EH (cell line): ENCODE measurements around the gene PAPPA.

Experiments
- DNase-seq: peaks from one replicate; pipeline ENCODE4 v3.0.0-alpha.2; 2015; ENCODE audit warnings: low read depth

The PAPPA gene

DNA sequence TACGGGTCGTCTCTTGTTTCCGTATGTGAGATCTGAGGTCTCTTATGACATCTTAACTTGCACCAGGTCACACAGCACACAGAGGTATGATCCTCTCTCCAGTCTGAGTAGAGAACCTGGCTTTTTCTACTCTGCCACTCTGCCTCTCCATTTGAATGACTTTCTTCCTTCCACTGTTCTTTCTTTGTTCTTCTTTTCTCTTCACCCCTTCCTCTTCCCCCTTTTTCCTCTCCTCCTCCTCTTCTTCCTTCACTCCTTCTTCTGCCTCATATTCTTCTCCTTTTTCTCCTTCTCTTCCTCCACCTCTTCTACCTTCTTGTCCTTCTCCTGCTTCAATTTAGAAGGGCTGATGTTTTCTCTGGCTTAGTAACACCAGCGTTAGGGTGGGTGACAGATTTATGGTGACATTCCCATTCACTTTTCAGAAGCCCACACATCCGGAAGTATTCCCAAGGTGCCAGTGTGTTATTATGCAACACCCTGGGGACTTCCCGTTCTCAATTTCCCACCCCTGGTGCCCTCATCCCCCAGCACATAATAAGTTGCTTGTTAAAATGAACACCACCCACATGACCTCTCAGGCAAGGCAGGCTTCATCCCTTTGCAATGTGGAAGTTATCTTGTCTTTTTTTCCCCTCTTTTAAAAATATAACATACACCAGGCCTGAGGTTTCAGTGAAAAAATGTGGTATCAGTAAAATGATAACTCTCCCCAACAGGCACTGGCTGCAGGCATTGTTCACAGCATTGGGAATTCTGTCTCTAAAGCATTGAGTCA lies 122.0 kb downstream of the PAPPA start:
- peak; percentile 56 for DNase-seq

DNA sequence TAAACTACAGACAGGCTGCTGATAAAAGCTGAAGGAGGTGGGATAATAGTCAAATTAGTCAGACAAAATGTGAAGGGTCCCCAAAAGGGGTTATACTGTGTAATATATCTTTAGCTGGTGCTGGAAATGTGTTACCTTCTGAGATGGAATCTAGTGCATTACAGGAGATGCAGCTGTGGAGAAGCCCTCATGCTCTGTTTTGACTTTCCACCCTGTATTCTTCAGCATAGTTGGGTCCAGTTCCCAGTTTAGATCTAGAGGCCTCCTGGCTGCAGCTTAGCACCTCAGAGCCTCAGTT lies 122.6 kb downstream of the PAPPA start:
- DNase-seq: no peak

DNA sequence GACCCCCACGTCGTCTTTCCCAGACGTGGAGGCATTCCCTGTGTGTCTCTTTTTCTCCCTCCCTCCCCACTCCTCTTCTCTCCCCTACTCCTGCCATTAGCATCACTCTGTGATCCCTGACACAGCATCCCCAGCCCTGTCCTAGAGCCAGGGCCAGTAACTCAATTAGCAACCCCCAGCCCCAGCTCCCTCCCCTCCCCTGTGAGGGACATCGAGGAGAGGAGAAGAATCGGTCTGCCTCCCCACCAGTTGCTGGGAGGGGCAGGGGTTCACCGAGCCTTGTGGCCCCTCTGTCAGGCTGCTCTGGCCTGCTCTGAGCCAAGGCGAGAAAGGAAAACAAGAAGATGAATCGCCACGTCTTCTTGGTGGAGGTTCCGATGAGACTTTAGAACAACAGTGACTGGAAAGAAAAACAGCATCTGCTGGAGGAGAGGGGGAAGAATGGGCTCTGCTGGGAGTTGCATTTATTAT lies 123.1 kb downstream of the PAPPA start:
- no peak for DNase-seq

DNA sequence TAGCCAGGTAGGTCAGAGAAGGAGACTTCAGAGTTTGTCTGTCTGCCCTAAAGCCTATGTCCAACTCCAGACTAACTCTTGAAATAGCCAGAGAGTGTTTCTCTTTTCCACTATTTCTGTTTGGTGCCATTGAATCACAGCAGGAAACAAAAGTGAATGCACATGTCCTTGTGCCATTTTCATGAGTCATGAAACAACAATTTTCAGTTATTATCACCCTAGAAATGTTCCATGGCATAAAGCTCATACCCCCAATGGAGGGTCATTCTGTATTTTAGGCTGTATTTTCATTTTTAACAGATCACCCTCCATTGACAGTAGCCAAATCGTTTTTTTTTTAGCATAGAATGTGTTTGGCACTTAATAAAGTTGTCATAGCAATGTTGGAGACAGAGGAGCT lies 124.7 kb downstream of the PAPPA start:
- DNase-seq: peak; percentile 39

DNA sequence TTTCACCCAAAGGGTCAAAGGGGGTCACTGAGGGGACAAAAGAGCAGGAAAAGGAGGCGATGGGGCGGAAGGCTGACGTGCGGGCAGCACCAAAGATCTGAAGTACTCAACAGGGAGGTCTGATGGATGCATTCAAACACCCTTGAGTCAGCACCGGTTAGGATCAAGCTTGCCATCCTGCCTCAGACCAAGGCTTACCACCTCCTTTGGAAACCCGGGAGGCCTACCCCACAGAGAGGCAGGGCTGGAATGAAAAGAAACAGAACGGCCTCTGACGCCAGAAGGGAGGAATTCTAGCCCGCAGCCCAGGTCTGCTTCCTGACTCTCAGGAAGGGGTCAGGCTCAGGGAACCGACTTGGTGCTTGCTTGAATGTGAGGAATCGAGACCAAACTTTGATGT lies 125.6 kb downstream of the PAPPA start:
- DNase-seq: no peak

DNA sequence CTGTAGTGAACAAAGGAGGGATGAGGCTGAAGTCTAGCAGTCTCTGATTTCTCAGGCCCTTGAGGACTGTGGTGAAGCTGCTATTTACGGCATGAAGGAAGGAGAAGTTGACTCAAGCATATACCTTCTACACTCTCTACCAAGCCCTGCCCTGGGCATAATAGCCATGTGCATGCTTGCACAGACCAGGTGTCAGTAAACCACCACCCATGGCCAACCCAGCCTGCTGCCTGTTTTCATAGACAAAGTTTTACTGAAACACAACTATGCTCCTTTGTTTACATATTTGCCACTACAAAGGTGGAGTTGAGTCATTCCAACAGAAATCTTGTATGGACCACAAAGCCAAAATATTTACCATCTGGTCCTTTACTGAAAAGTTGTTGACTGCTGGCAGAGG lies 126.9 kb downstream of the PAPPA start:
- no peak for DNase-seq

DNA sequence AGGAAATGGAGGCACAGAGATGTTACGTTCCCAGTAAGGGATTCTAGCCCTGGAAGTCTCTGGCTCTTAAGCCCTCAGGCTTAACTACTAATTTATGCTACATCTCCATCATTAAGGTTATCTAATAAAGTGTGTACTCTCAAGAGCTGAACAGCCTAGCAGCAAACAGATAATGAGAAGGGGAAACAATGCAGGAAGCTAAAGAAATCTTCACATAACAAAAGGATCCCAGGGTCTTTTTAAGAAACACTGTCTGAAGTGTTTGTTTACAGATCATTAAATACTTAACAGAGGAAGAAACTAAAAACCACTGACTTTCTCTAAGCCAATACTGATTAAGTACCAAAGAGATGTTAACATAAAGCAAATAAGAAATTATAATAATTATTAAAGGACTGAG lies 129.0 kb downstream of the PAPPA start:
- no peak for DNase-seq

DNA sequence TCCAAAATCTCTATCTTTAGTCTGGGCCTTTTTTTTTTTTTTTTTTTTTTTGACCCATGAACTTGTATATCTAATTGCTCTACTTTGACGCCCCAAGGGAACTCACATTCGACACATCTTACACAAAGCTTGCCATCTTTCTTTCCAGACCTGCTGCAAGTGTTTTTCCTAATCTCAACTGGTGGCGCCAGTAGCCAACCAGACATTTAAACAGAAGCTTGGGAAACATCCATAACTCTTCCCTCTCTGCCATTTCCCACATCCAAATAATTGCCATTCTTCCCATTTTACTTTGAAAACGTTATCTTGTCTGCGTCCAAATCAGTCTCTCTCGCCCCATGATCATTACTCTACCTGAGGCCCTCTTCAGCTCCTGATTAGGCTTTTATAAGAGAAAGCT lies 130.9 kb downstream of the PAPPA start:
- DNase-seq: no peak

DNA sequence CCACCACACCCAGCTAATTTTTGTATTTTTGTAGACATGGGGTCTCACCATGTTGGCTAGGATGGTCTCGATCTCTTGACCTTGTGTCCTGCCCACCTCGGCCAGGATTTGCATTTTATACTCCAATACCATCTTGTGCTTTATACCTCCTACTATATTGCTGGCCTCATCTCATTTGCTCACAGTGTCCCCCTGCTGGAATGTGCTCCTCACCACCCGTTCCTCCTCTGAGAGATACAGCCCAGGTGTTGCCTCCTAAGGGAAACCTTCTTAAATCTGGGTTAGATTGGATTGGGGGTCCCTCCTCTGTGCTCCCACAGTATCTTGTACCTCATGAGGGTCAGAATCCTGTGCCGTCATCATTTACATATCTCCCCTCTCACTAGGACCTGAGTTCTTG lies 131.7 kb downstream of the PAPPA start:
- no peak for DNase-seq

DNA sequence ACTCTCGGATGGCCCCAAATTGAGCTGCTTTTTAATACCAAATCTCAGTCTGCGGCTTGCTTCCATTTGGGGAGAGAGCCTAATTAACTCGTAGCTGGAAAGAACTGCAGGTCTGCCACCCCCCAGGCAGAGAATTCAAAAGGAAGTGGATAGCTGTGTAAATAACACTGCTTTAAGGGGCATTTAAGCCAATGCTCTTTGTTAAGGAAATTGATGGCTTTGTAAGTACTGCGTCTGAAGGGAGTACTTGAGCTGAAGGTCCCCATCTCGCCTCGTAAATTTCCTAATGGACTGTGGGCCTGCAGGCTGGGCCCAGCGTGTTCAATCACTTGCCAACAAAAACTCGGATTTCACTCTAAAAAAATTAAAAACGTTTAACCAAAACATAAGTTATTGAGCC lies 132.7 kb downstream of the PAPPA start:
- DNase-seq: no peak

DNA sequence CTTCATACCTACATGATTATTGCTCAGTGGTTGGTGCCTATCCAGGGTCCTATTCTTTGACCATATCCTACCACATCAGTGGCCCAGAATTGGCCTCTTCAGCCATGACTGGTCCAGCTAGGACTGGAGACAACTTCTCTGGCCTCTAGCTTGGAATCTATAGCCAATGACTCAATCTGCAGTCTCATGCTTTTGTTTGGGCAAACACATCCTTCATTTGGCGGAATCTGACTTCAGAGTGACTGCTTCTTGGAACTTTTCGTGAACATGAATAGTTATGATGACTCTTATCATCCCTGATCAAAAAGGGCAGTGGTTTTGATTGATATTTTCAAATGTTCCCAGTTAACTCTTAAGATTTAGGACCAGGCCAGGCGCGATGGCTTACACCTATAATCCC lies 134.1 kb downstream of the PAPPA start:
- peak; percentile 71 for DNase-seq

DNA sequence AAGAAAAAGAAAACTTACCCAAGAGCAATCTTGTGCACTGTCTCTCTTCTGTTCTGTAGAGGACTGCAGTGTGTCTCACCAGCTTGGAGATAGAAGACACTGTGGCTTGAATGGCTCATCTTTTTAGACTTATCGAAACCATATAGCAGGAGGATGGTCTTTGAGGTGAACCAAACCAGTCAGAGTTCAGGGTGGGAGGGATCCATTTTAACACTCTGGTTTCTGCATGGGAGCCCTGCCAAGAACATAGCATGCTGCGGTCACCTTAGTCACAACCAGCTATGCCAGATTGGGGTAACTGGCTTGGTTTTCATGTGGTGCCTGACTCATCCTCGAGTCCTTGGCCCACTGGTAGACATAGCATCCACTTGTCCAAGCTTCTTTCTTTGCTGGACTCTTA lies 135.1 kb downstream of the PAPPA start:
- DNase-seq: peak; percentile 99

DNA sequence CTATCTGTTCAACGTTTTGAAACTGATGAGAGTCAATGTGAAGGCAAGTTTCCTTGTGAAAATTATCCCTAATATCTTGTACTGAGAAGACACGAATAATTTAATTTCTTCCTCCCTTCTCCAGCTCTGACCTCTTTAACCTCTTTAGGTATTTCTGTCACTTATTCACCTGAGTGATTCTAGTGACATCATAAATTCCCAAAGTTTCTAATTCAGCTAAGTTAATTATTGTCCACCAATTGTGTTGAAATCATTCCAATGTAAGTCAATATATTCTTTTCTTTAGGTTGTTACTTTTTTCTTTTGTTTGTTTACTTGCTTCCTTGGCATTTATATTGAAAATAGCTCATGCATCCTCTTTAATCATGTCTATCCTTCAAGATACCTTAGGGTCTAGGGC lies 143.8 kb downstream of the PAPPA start:
- no peak for DNase-seq

DNA sequence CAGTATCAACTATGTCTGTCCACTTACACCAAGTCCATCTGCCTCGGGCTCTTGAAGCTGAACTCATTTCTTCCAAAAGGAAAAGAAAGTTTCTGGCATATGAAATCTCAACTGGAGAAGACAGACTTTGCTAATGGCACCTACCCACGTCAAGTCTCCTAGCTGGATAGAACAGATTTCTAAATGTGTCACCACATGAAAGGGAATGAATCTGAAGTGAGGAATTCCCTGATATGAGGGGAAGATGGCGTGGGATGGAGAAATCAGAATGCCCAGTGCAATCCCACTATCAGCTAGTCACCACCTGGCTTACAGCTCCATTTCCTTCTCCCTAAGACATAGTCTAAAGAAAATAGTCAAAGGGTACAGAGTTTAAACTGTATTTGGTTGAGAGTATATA lies 144.7 kb downstream of the PAPPA start:
- no peak for DNase-seq

DNA sequence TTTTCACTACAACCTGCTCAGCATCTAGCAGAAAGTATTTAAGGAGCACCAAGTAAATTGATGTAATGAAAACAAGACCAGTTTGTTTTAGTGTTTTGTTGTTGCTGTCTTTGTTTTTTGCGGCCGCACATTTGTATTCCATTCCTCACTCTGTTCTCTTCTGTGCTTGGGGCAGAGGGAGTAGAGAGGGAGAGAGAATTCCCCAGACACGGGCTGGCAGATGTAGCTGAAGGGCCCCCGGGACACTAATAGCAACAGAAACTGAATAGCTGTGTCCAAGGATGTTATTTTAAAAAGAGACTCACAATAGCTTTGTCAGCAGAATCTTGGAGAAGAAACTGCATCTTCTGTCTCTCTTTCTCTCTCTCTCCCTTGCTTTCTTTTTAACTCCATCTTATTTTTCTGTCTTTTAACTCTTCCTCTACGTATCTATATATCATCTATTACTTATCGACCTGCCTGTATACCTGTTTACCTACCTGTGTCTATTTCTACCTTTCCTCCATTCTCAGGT lies 145.3 kb downstream of the PAPPA start:
- no peak for DNase-seq

DNA sequence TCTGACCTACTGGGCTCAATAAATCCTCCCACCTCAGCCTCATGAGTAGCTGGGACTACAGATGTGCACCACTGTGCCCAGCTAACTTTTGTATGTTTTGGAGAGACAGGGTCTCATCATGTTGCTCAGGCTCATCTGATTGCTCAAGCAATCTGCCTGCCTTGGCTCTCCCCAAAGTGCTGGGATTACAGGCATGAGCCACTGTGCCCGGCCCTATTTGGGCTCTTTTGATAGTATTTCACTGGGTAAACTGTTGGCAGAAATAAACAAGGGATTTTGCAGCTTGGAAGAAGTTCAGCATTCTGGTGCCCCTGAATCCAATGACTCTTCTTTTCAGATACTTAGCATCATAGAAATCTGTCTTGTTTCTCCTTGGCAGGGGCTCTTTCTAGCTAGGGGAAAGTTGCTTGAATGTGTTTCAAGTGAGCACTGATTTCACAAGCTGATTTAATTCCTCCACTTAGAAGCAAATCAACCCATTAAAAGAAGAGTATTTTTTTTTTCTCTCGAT lies 146.8 kb downstream of the PAPPA start:
- no peak for DNase-seq

DNA sequence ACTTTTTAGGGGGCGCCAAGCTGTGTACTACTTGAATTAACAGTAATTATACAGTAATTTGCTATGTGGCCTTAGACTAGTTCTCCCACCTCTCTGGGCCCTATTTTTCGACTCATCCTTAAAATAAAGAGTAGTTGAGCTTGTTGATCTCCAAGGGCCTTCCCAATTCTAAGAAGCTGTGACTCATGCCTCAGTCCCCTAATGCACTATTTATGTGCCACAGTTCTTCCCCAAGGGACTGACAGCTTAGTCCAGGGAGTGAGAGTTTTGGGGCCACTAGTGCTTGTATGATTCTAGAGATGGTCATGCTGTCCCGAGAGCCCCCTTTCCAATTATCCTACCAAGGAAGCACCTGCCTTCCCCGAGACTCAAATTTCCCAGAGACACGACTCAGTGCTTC lies 149.7 kb downstream of the PAPPA start:
- DNase-seq: peak; percentile 20

DNA sequence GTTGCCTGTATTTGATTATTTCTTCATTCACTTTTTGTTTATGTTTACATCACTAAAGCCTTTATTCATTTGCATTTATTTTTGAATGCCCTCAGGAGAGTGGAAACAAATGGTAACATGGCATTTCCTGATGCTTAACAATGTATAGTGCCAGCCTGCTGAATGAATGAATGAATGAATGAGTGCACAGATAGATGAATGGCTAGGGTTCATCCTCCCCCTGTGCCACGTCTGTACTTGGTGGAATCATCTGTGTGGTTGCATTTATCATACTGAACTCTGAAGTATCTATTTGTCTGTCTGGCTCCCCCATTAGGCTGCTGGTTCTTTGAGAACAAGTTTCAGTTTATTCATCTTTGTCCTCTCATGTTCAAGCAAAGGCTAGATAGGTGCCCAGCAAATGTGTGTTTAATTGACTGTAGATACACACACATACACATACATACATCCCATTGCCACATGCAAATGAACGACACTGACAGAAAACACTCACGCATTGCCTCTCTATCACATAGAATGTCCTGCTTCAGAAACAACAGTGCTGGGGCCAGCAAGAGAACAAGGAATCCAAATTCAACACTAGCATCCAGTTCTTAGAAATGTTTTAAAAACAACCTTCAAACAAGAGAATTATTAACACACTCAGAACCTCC lies 150.4 kb downstream of the PAPPA start:
- DNase-seq: no peak

DNA sequence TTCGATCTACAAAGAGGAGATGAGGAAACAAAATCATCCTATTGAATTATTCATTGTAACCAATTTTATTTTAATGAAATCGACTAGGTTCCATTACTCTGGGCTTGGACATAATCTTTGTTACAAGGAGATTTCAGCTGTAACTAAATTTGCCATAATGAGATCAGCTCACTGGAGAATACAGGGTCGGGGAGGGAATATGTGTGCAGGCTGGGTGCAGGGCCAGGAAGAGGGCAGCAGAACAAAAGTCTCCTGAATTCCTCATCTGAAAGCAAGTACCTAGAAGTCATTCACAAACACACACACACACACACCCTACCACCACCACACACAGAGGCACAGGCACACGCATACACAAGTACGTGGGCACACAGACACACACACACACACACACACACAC lies 151.2 kb downstream of the PAPPA start:
- no peak for DNase-seq

DNA sequence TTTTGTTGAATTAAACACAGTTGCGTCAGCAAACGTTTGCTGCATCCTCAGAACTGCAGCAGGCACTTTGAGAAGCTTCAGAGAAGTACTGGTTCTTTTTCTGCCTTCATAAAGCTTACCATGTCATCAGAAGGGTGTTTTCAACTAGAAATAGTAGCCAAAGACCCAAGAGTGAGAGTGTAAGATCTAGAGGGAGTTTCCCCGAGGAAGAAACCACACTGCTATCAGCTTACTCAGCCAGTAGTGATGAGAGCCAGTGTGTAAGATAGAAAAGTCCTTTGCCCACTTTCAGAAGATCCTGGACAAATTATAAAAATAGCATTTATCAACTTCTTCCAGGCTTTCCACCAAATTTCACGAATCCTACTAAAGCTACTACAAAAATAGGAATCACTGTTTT lies 154.5 kb downstream of the PAPPA start:
- DNase-seq: no peak

DNA sequence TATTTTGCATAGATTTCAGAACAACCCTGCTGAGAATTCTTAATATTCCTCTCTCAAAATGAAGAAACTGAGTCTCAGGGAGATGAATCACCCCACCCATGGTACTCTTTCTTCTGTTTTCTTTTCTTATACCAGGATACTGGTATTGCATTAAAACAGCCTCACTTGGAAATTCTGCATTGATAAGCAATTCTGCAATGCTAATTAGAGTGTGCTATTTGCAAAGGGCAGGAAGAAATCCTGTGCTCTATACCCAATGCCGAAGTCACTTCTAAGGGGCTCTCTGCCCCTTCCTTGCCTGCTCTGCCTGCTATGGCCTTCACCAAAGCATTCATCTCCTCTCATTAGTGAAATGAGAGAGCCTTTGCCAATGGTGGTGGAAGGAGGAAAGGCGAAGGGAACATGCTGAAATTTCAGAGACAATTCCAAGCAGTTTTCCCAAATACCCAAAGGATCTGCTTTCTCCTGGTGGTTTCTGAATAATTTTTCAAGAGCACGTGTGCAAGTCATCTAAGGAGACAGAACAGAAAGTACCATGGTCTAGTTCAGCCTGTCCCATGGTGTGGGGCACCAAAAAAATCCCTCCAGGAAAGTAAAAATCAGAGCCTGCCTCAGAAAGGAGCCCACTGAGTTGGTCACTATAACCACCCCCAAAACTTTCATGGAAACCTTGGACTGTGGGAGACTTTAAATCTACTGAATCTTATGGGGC lies 156.5 kb downstream of the PAPPA start:
- no peak for DNase-seq

DNA sequence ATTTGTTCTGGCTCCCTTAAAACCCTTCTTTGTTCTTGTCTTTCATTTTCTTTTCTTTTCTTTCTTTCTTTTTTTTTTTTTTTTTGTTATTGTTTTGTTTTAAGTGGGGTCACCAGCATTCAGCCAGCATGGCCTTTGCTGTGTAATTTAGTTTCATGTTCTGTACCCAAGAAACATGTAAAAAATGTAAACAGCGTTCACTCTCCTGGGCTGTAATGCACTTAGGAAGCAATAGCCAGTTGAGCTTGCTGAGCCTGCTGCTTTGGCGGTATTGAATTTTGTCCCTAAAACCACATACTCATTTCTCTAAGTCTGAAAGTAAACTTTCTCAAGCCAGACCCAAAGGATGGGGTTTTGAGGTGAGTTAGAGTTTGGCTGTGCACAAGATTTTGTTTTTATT lies 158.6 kb downstream of the PAPPA start:
- peak; percentile 34 for DNase-seq

DNA sequence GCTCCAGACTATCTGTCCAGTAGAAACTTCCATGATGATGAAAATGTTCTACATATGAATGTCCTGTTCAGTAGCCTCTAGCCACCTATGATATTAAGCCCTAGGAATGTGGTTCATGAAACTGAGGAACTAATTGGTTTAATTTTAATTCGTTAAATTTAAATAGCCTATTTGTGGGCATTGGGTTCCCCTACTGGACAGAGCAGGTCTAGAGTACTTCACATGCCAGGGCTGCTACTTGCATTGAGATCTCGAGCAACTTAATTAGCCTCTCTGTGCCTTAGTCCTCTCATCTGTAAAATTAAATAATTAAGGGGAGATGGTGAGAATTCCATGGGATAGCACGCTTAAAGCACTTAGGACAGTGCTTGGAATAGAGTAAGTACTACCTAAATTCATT lies 160.0 kb downstream of the PAPPA start:
- DNase-seq: no peak
